Measurements from ENCODE around the gene SORD.
"Not testable (repeated sequence)": the region's sequence is repeated elsewhere in the genome, so short reads cannot be mapped to it uniquely, and the experiment has no call there.

The SORD gene

GRCh38 chr15:45097466-45097865 lies 74.5 kb downstream of the SORD start:
- DNase-seq (ENCODE audit: low read depth), result no peak

- no peak for DNase-seq (ENCODE audit: low read depth)
These were observed 76.7 kb downstream of the SORD start for GRCh38 chr15:45099549-45100165.

GRCh38 chr15:45100884-45101625 lies 78.1 kb downstream of the SORD start:
- DNase-seq (ENCODE audit: low read depth), result no peak

GRCh38 chr15:45101749-45102148 lies 78.8 kb downstream of the SORD start:
- DNase-seq (ENCODE audit: low read depth), result no peak

- DNase-seq (ENCODE audit: low read depth), result no peak
These were observed 79.2 kb downstream of the SORD start for GRCh38 chr15:45102226-45102625.

GRCh38 chr15:45104170-45104569 lies 81.2 kb downstream of the SORD start:
- not testable (repeated sequence) for DNase-seq (ENCODE audit: low read depth)

GRCh38 chr15:45105586-45105985 lies 82.6 kb downstream of the SORD start:
- no peak for DNase-seq (ENCODE audit: low read depth)

- DNase-seq (ENCODE audit: low read depth), result no peak
These were observed 83.2 kb downstream of the SORD start for GRCh38 chr15:45106002-45106790.

- DNase-seq (ENCODE audit: low read depth), result no peak
These were observed 85.1 kb downstream of the SORD start for GRCh38 chr15:45107941-45108630.

- no peak for DNase-seq (ENCODE audit: low read depth)
These were observed 87.3 kb downstream of the SORD start for GRCh38 chr15:45110256-45110820.

GRCh38 chr15:45111390-45112142 lies 88.6 kb downstream of the SORD start:
- DNase-seq (ENCODE audit: low read depth), result no peak

- DNase-seq (ENCODE audit: low read depth), result no peak
These were observed 89.2 kb downstream of the SORD start for GRCh38 chr15:45112143-45112590.

- DNase-seq (ENCODE audit: low read depth), result no peak
These were observed 89.8 kb downstream of the SORD start for GRCh38 chr15:45112591-45113379.

- no peak for DNase-seq (ENCODE audit: low read depth)
These were observed 90.5 kb downstream of the SORD start for GRCh38 chr15:45113380-45113990.

- DNase-seq (ENCODE audit: low read depth), result no peak
These were observed 91.2 kb downstream of the SORD start, which contains the start of the genes DUOX2 and DUOXA2 for GRCh38 chr15:45114076-45114750. Gene DUOX2 (minus strand): TSS chr15:45114172. CDS start chr15:45113411, 761 bp downstream. Gene DUOXA2 (plus strand): TSS chr15:45114326. CDS start chr15:45114606, 280 bp downstream.

GRCh38 chr15:45114751-45115085 lies 91.7 kb downstream of the SORD start:
- DNase-seq (ENCODE audit: low read depth), result no peak

GRCh38 chr15:45115312-45115820 lies 92.4 kb downstream of the SORD start:
- no peak for DNase-seq (ENCODE audit: low read depth)

- DNase-seq (ENCODE audit: low read depth), result no peak
These were observed 93.0 kb downstream of the SORD start for GRCh38 chr15:45116006-45116481.
